Measurements from ENCODE around the gene DNAJB2. TPM values are rescaled to one million over a fixed set of nuclear protein-coding genes. Genes with fewer than 3 reads are reported as not detected.
"Not testable (repeated sequence)": the region's sequence is repeated elsewhere in the genome, so short reads cannot be mapped to it uniquely, and the experiment has no call there.

DNAJB2 gene
- total RNA-seq, 2 experiments from 2014 or later: 38.2 to 40.9 TPM

DNA sequence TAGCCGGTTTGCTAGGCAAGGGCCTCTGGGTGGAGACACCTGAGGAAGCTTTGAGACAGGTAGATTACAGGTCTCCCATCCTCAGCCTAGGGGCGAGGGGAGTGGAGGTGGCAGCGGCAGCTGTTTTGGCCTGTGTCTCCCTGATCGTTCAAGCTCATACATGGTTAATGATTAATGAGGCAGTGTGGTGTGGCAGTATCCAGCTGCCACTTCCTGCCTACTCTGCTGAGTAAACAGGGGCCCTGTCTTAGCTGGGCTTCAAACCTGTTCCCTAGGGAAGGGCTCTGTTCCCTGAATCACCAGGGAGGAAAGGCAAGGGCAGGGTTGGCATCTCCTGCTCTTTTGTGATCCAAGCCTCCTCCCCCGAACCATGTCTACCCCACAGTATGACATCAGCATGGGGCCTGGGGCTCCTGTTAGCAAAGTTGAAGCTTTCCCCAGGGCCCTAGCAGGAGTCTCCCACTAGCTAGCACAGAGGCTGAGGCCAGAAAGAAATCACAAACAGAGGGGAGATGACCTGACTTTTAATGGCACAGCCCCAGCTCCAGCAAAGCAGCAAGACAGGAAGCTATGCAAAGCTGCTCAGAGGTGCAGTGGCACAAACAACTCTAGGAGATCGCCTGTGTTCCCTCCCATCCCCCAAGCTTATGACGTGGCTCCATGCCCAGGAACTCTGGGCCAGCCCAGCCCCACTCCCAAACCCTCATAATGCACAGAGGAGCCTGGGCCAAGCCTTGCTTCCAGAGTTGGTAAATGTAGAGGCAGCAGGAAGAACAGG is 29.8 kb upstream of the DNAJB2 start:
- CTCF ChIA-PET: interaction anchor here (1.0 to 9.7 kb wide), 11 partner anchors 9 to 66 kb away, joined by 3 to 99 read pairs (median 4); partner anchors contain the start of genes ABCB6 and DNAJB2
- peaks cover 66% of the 10 kb centered on the region for H3K36me3 Mint-ChIP-seq (ENCODE audit: low read depth)
- peak; percentile 56 for DNase-seq
- POLR2A ChIA-PET: interaction anchor here (1.0 kb wide), 1 partner anchor 20 kb away, joined by 3 read pairs; the partner anchor contains the start of genes ANKZF1 and ATG9A
- H3K27ac Mint-ChIP-seq: peak overlapping the region; percentile 91
- peaks cover 76% of the 10 kb centered on the region for H3K4me1 Mint-ChIP-seq
- H3K27me3 Mint-ChIP-seq: no peaks in the 10 kb centered on the region
- H3K4me3 Mint-ChIP-seq: peak overlapping the region; percentile 99
- no peaks in the 10 kb centered on the region for H3K9me3 Mint-ChIP-seq

DNA sequence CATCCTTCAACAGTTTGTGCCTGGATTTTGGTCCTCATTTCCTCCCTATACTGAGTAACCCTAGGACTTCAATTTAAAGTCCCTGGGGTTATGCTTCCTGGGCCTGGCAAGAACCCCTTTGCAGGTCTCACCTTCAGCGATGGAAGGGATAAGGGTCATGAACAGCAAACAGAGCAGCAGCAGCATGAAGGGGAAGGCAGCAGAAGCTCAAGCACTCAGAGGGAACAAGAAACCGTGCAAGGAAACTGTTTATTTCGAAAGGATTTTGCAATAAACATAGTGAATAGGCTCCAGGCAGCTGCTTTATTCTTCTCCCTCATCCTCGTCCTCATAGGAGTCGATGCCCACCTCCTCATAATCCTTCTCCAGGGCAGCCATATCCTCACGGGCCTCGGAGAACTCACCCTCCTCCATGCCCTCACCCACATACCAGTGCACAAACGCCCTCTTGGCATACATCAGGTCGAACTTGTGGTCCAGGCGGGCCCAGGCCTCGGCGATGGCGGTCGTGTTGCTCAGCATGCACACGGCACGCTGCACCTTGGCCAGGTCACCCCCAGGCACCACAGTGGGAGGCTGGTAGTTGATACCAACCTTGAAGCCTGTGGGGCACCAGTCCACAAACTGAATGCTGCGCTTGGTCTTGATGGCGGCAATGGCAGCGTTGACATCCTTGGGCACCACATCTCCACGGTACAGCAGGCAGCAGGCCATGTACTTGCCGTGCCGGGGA is 29.0 kb upstream of the DNAJB2 start:
- Mint-ChIP-seq H3K27ac (peak overlapping the region; percentile 91), H3K36me3 (ENCODE audit: low read depth) (peaks cover 66% of the 10 kb centered on the region), H3K4me3 (peak overlapping the region; percentile 99), H3K9me3 (no peaks in the 10 kb centered on the region), H3K27me3 (no peaks in the 10 kb centered on the region), H3K4me1 (peaks cover 75% of the 10 kb centered on the region)
- ChIA-PET POLR2A (interaction anchor here (1.0 kb wide), 1 partner anchor 21 kb away, joined by 3 read pairs; the partner anchor contains the start of genes ANKZF1 and ATG9A), CTCF (interaction anchor here (1.2 to 9.7 kb wide), 4 partner anchors 28 to 48 kb away, joined by 3 to 99 read pairs (median 38); partner anchors contain the start of gene DNAJB2)
- DNase-seq: no peak

DNA sequence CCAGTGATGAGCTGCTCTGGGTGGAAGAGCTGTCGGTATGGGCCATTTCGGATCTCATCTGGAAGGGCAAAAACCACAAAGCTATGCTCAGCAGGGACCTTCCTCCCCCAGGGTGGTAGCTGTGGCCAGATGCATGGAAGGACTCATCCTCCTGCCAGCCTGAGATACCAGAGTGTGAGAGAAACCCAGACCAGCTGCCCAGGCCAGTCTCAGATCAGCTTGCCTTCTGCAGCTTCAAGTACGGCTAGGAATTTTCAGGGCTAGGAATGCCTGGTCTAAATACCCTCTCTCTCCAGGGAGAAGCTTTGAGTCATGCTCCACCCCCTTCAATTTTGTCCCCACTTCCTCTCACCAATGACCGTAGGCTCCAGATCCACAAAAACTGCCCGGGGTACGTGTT is 27.5 kb upstream of the DNAJB2 start:
- ChIA-PET POLR2A (interaction anchor here (1.3 kb wide), 1 partner anchor 22 kb away, joined by 3 read pairs; the partner anchor contains the start of genes ANKZF1 and ATG9A), CTCF (interaction anchor here (0.7 to 9.7 kb wide), 8 partner anchors 10 to 78 kb away, joined by 3 to 99 read pairs (median 4); partner anchors contain the start of genes DNAJB2 and ZFAND2B)
- H3K36me3 Mint-ChIP-seq (ENCODE audit: low read depth): peaks cover 62% of the 10 kb centered on the region
- H3K4me1 Mint-ChIP-seq: peaks cover 73% of the 10 kb centered on the region
- peak overlapping the region; percentile 93 for H3K27ac Mint-ChIP-seq
- H3K27me3 Mint-ChIP-seq: no peaks in the 10 kb centered on the region
- peak overlapping the region; percentile 99 for H3K4me3 Mint-ChIP-seq
- H3K9me3 Mint-ChIP-seq: no peaks in the 10 kb centered on the region
- DNase-seq: no peak

DNA sequence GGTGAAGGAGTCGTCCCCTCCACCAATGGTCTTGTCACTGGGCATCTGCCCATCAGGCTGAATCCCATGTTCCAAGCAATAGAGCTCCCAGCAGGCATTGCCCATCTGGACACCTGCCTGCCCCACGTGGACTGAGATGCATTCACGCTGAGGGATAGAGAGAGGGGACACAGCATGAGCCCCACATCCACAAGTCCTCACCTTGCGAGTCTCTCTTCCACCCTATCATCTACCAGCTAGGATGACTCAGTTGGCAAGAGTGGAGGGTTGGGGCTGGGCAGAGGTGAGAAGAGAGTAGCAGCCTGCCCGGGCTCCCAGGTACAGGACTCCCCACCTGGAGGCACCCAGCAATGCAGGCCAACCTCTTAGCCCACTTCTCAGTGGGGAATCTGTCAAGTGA is 27.1 kb upstream of the DNAJB2 start:
- POLR2A ChIA-PET: interaction anchor here (1.3 to 1.5 kb wide), 2 partner anchors 23 to 41 kb away, joined by 3 to 6 read pairs; partner anchors contain the start of genes ANKZF1 and ATG9A
- no peaks in the 10 kb centered on the region for H3K27me3 Mint-ChIP-seq
- DNase-seq: no peak
- no peaks in the 10 kb centered on the region for H3K9me3 Mint-ChIP-seq
- peaks cover 58% of the 10 kb centered on the region for H3K36me3 Mint-ChIP-seq (ENCODE audit: low read depth)
- peaks cover 68% of the 10 kb centered on the region for H3K4me1 Mint-ChIP-seq
- CTCF ChIA-PET: interaction anchor here (0.7 to 9.7 kb wide), 7 partner anchors 9 to 78 kb away, joined by 3 to 99 read pairs (median 4); partner anchors contain the start of genes DNAJB2 and ZFAND2B
- peak overlapping the region; percentile 93 for H3K27ac Mint-ChIP-seq
- peak overlapping the region; percentile 99 for H3K4me3 Mint-ChIP-seq

DNA sequence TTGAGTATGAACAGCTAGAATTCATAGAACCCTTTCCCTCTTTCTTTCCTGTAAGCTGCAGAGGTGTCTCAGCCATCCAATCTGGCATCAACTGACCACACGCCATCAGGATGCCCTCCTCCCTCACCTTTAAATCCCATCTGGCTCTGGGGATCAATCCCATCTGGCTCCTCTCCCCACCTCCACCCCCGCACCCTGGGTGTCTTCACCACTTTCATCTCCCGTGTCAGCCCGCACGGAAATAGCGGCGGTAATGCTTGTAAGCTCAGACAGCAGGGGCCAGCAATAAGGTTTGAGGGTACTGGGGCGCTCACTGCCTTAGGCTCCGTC is 26.6 kb upstream of the DNAJB2 start:
- H3K36me3 Mint-ChIP-seq (ENCODE audit: low read depth): peaks cover 54% of the 10 kb centered on the region
- H3K9me3 Mint-ChIP-seq: no peaks in the 10 kb centered on the region
- POLR2A ChIA-PET: interaction anchor here (1.3 to 1.5 kb wide), 2 partner anchors 23 to 40 kb away, joined by 3 to 6 read pairs; partner anchors contain the start of genes ANKZF1 and ATG9A
- DNase-seq: no peak
- no peaks in the 10 kb centered on the region for H3K27me3 Mint-ChIP-seq
- H3K27ac Mint-ChIP-seq: peak overlapping the region; percentile 93
- peaks cover 64% of the 10 kb centered on the region for H3K4me1 Mint-ChIP-seq
- CTCF ChIA-PET: interaction anchor here (0.6 to 9.7 kb wide), 6 partner anchors 9 to 244 kb away, joined by 3 to 99 read pairs (median 4); partner anchors contain the start of genes DNAJB2 and ZFAND2B
- H3K4me3 Mint-ChIP-seq: peak overlapping the region; percentile 99

DNA sequence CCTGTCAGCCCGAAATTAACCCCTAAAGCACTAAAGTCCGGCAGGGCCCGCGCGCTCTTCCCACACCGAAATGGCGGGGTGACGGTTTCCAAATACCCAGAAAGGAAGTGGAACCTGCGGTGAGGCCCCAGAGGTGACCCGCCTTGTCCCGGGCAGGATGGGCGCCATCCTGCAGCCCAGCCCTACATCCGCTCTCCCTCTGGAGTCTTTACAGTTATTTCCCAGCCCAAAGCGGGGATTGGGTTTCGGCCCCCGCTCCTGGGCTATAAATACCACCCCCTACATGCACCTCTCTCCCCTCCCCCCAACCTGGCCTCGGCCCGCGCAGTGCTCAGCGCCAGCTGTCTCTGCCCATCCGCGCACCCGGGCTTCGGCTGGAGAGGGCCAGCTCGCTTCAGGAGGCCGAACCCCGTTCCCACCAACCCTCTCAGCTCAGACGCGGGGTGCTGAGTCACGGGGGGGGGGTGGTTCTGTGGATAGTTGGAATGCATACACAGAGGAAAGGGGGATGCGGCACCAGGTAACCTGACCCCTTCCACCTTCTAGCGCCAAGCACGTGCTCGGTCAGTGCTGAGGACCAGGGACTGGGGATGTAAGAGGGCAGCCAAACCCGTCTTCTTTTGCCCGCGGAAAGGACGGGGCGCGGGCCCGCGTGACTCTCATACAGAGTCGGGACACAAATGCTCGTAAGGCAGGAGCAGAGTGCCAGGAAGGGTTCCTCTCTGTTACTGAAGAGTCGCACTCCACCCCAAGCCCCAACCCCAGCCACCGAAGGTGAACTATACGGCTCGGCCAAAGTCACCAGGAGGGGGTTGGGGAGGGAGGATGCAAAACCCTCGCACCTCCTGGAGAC is 26.0 kb upstream of the DNAJB2 start, which contains the start of gene TUBA4B:
Gene TUBA4B, plus strand, starts transcription at position 344 of the 853 bp plus-strand sequence. Its CDS starts 165 bp downstream, at position 509.
- Mint-ChIP-seq H3K27ac (peak within 1 kb of the TSS; percentile 93), H3K9me3 (no peaks in the 10 kb centered on the region), H3K4me1 (peaks cover 58% of the 10 kb centered on the region), H3K4me3 (peak within 1 kb of the TSS; percentile 99), H3K36me3 (ENCODE audit: low read depth) (peaks cover 48% of the 10 kb centered on the region), H3K27me3 (no peaks in the 10 kb centered on the region)
- peak; percentile 65 for DNase-seq
- CTCF ChIA-PET: interaction anchor here (0.6 to 9.7 kb wide), 5 partner anchors 8 to 244 kb away, joined by 3 to 99 read pairs (median 15); partner anchors contain the start of genes DNAJB2, GLB1L, STK16 and ZFAND2B
- POLR2A ChIA-PET: interaction anchor here (1.5 kb wide), 1 partner anchor 40 kb away, joined by 6 read pairs; no protein-coding TSS in a partner anchor

DNA sequence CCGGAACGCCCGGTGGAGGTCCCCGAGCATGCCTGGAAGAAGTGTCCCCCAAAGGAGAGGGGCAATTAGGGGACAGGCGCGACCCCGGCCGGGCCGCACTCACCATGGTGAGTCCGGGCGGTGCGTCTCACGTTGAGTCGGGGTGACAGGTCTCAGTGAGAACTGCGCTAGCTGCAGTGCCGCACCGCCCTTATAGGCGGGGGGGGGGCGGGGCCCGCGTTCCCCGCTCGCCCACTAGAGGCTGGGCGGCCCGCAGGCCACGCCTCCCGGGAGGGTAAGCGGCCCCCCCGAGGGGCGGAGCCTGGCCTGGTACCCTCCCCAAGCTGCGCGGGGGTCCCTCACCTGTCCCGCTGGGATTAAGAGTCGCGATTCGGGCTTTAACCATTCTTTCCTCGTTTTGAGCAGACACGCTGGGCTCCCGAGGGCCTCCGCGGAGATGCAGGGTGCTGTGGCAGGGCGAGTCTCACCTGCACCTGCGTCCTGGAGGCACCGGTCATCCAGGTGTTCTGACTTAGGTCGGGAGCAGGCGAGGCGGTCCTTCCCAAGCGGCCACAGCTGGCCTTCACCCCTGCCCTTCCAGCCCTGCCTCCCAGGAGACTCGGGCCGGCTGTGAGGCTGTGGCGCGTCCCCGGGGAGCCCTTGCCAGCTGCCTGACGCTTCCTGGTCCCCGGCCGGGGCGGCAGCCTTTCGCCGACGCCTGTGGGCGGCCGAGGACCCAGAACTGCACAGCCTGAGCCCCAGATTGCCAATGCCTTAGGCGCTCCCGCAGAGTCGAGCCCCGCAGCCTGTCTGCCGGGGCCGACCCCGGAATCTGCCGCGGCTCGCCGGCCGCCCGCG is 25.2 kb upstream of the DNAJB2 start, which contains the start of gene TUBA4A:
Gene TUBA4A, minus strand, starts transcription at position 166 of the 837 bp plus-strand sequence. Its CDS starts 60 bp downstream, at position 106.
- H3K4me3 Mint-ChIP-seq: peak within 1 kb of the TSS; percentile 99
- peak; percentile 91 for DNase-seq
- peak within 1 kb of the TSS; percentile 93 for H3K27ac Mint-ChIP-seq
- ChIA-PET POLR2A (interaction anchor here (0.7 to 1.5 kb wide), 5 partner anchors 9 to 75 kb away, joined by 3 to 6 read pairs (median 5); partner anchors contain the start of genes DNAJB2, GLB1L and STK16), CTCF (interaction anchor here (1.0 to 9.7 kb wide), 12 partner anchors 8 to 97 kb away, joined by 3 to 99 read pairs (median 4); partner anchors contain the start of genes ABCB6, CNPPD1, DNAJB2 and GLB1L)
- H3K4me1 Mint-ChIP-seq: peaks cover 50% of the 10 kb centered on the region
- no peaks in the 10 kb centered on the region for H3K27me3 Mint-ChIP-seq
- H3K9me3 Mint-ChIP-seq: no peaks in the 10 kb centered on the region
- peaks cover 40% of the 10 kb centered on the region for H3K36me3 Mint-ChIP-seq (ENCODE audit: low read depth)

DNA sequence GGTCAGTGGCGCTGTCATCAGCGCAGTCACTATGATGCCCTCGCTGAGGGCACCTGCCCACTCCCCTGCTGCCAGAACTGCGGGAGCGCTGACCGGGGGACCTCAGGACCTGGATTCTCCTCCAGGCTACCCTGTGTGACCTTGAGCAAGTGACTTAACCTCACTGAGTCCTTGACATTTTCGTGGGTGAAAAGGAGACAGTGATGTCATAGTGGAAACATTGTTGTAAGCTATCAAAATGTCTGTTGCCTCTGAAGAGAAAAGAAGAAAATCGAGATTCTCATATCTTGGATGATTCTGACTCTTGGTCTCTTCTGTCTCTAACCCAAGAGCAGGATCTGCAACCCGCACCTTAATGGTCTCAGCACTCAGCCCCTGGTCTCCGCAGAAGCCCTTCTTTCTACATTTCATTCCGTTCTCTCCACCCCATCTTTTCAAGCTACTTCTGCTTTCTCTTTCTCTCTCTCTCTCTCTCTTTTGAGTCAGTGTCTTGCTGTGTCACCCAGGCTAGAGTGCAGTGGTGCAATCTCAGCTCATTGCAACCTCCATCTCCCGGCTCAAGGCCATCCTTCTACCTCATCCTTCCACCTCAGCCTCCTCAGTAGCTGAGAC is 24.5 kb upstream of the DNAJB2 start:
- peak; percentile 46 for DNase-seq
- ChIA-PET CTCF (interaction anchor here (0.7 to 9.7 kb wide), 15 partner anchors 9 to 98 kb away, joined by 3 to 99 read pairs (median 4); partner anchors contain the start of genes ABCB6, ANKZF1, ATG9A and CNPPD1), POLR2A (interaction anchor here (0.8 to 1.1 kb wide), 4 partner anchors 10 to 75 kb away, joined by 3 to 6 read pairs (median 4); partner anchors contain the start of genes DNAJB2, GLB1L and STK16)
- Mint-ChIP-seq H3K27me3 (peaks cover 3% of the 10 kb centered on the region), H3K4me3 (peak overlapping the region; percentile 73), H3K9me3 (no peaks in the 10 kb centered on the region), H3K36me3 (ENCODE audit: low read depth) (peaks cover 32% of the 10 kb centered on the region), H3K4me1 (peaks cover 42% of the 10 kb centered on the region), H3K27ac (peak overlapping the region; percentile 91)

DNA sequence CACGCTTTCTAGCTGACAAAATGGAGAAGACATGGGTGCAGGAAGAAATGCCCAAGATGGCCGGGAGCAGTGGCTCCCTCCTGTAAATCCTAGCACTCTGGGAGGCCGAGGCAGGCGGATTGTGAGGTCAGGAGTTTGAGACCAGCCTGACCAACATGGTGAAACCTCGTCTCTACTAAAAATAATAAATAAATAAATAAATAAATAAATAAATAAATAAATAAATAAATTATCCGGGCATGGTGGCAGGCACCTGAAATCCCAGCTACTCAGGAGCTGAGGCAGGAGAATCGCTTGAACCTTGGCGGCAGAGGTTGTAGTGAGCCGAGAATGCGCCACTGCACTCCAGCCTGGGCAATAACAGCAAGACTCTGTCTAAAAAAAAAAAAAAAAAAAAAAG is 20.2 kb upstream of the DNAJB2 start:
- Mint-ChIP-seq H3K27me3 (peaks cover 17% of the 10 kb centered on the region), H3K4me1 (peaks cover 13% of the 10 kb centered on the region)
- H3K9me3 Mint-ChIP-seq; H3K27ac Mint-ChIP-seq; H3K4me3 Mint-ChIP-seq; POLR2A ChIA-PET; H3K36me3 Mint-ChIP-seq (ENCODE audit: low read depth); DNase-seq: not testable (repeated sequence)
- CTCF ChIA-PET: interaction anchor here (0.8 to 2.4 kb wide), 5 partner anchors 10 to 89 kb away, joined by 3 to 9 read pairs (median 5); partner anchors contain the start of genes CNPPD1, DNAJB2 and SLC23A3

All from activated CD4-positive, alpha-beta T cell treated with anti-CD3 and anti-CD28 coated beads, Interleukin-2, amount 10 ng/mL, durations not matched to agents 7 days and 5 days (primary cell).